ENCODE results near the gene ANGEL2.

ANGEL2 gene

GRCh38 chr1:212990276-212990675 lies 25.4 kb downstream of the ANGEL2 start:
- DNase-seq (ENCODE audit: low read depth): no peak
- no peak for TF ChIP-seq CTCF (conservative IDR thresholded peaks at IDR 0.05; ENCODE audit: low read depth, low read length)

GRCh38 chr1:212987702-212988322 lies 27.9 kb downstream of the ANGEL2 start:
- peak; percentile 54 for DNase-seq (ENCODE audit: low read depth)
- no peak for TF ChIP-seq CTCF (conservative IDR thresholded peaks at IDR 0.05; ENCODE audit: low read depth, low read length)

More at GRCh38 chr1:212990276-212990675, 25.4 kb downstream of the ANGEL2 start:
- no peak overlapping the region for H3K4me3 ChIP-seq (ENCODE audit: low read depth, low read length)

GRCh38 chr1:212986551-212986950 lies 29.1 kb downstream of the ANGEL2 start:
- TF ChIP-seq CTCF (conservative IDR thresholded peaks at IDR 0.05; ENCODE audit: low read depth, low read length): no peak

More at GRCh38 chr1:212987702-212988322, 27.9 kb downstream of the ANGEL2 start:
- H3K4me3 ChIP-seq (ENCODE audit: low read depth, low read length): no peak overlapping the region

GRCh38 chr1:212984522-212985291 lies 31.0 kb downstream of the ANGEL2 start:
- no peak for DNase-seq (ENCODE audit: low read depth)
- no peak for TF ChIP-seq CTCF (conservative IDR thresholded peaks at IDR 0.05; ENCODE audit: low read depth, low read length)
- H3K4me3 ChIP-seq (ENCODE audit: low read depth, low read length): no peak overlapping the region

More at GRCh38 chr1:212986551-212986950, 29.1 kb downstream of the ANGEL2 start:
- H3K4me3 ChIP-seq (ENCODE audit: low read depth, low read length): no peak overlapping the region
- DNase-seq (ENCODE audit: low read depth): no peak

- no peak overlapping the region for H3K4me3 ChIP-seq (ENCODE audit: low read depth, low read length)
- no peak for DNase-seq (ENCODE audit: low read depth)
- TF ChIP-seq CTCF (conservative IDR thresholded peaks at IDR 0.05; ENCODE audit: low read depth, low read length): no peak
Measured at GRCh38 chr1:212983482-212983881, 32.2 kb downstream of the ANGEL2 start.

- no peak for DNase-seq (ENCODE audit: low read depth)
- TF ChIP-seq CTCF (conservative IDR thresholded peaks at IDR 0.05; ENCODE audit: low read depth, low read length): no peak
- H3K4me3 ChIP-seq (ENCODE audit: low read depth, low read length): no peak overlapping the region
Measured at GRCh38 chr1:212982430-212983152, 33.1 kb downstream of the ANGEL2 start.

All from choroid plexus epithelial cell (primary cell).